Ovary (tissue), 9 donors: ENCODE results near the gene SLC25A11. TPM values are rescaled to one million over a fixed set of nuclear protein-coding genes. Genes with fewer than 3 reads are reported as not detected.

Experiments used
- DNase-seq, 5 donors: peaks; one replicate each; pipeline ENCODE4 v3.0.0-alpha.2; 2019 to 2020
- H3K27ac ChIP-seq, 2 donors: fragments of 200-600 bp; one replicate each; pipeline versions ENCODE4 v1.5.1 to v1.8.0; 2019 to 2022
- H3K27me3 ChIP-seq: fragments of 200-600 bp; one replicate; pipeline ENCODE4 v1.8.0; 2022
- H3K36me3 ChIP-seq: fragments of 200-600 bp; sonication (generic); one replicate; pipeline ENCODE4 v1.5.1; 2019
- H3K4me1 ChIP-seq: one replicate; pipeline ENCODE4 v1.8.1; 2013; ENCODE audit warnings: mild to moderate bottlenecking, moderate library complexity; ENCODE audit not compliant: insufficient read depth
- H3K4me3 ChIP-seq: fragments of 200-600 bp; sonication (generic); one replicate; pipeline ENCODE4 v1.5.1; 2017
- H3K9me3 ChIP-seq, 2 donors: fragments of 200-600 bp in 1 of 2; sonication (generic) in 1 of 2; one replicate each; pipeline versions ENCODE4 v1.5.1 to v1.8.1; 2013 to 2019; ENCODE audit warnings: mild to moderate bottlenecking in 1 of 2, moderate library complexity in 1 of 2
- CTCF ChIP-seq, 3 donors: fragments of 450-650 bp in 2 of 3; fragments of 200-600 bp in 1 of 3; IDR thresholded peaks; one replicate each; pipeline versions ENCODE4 v1.5.1 to v1.8.0; 2016 to 2022; ENCODE audit warnings: antibody characterized with exemption in 3 of 3, mild to moderate bottlenecking in 1 of 3
- EP300 ChIP-seq: sonication (generic); formaldehyde crosslinking; IDR thresholded peaks from one replicate; pipeline ENCODE4 v1.6.1; 2017; ENCODE audit warnings: antibody characterized with exemption
- POLR2A ChIP-seq: fragments of 450-650 bp; IDR thresholded peaks from one replicate; pipeline ENCODE4 v1.6.1; 2017; ENCODE audit warnings: antibody characterized with exemption, mild to moderate bottlenecking, moderate library complexity
- WGBS, 3 donors: extraction: QIAGEN DNeasy Blood & Tissue Kit in 1 of 3; methylation state at CpG; one replicate each; pipeline versions ENCODE4 v1.1.5 to v1.1.7; 2013 to 2017; 5-methylcytosine and 5-hydroxymethylcytosine counted together
- intact Hi-C, 4 donors: fragments of 100-400 bp; cut with DNase I; formaldehyde crosslinking; loops; one replicate each; pipeline versions ENCODE4 v1.11.0 to v1.15.1; 2022 to 2023
- polyA plus RNA-seq, 2 donors: library from polyadenylated mRNA; stranded (reverse); fragments of 200-250 nt in 1 of 2; fragments of 350-450 nt in 1 of 2; fragmentation: Illumina TruSeq in 1 of 2; extraction: RNeasy Lipid Tissue Mini Kit (QIAGEN cat#74804) in 1 of 2; gene quantifications; one replicate each; pipeline ENCODE4 v1.2.3, GENCODE V29; 2013 to 2014
- total RNA-seq, 7 donors: library from RNA; depleted of rRNA in 2 of 7; stranded (reverse); fragments of >200 nt in 2 of 7; fragmentation: NEBNext Ultra II Directional in 3 of 7; extraction: Animal tissue kit (Norgen Biotek cat#: 25700) in 3 of 7; gene quantifications; one replicate each; pipeline versions ENCODE4 v1.1.0 to v1.2.4, GENCODE V29; 2016 to 2023
- donor health status: DM: no; HTN: no; CAD: no; lungs with moderate emphysema.
- donor health status: DM: no; HTN: no; CAD: no.
- donor health status: Bipolar disorder and iron deficiency.
- donor health status: DM: yes; HTN: yes; CAD: no.
- donor health status: DM: no; HTN: no; CAD: no.
- donor health status: DM: yes; HTN: yes; CAD: no.

Gene SLC25A11
- total and polyA plus RNA-seq, 9 donors: 12.7 to 55.4 (median 42.3) TPM

GRCh38 chr17:4956493-4957061, 16.7 kb upstream of the SLC25A11 start:
- H3K27me3 ChIP-seq: no peaks in the 10 kb centered on the region
- 72 to 76% (median 74%) methylated on average over 10 of the region's 10 CpGs for WGBS, 3 donors
- no peaks in the 10 kb centered on the region for H3K36me3 ChIP-seq
- no peak overlapping the region for H3K27ac ChIP-seq
- TF ChIP-seq POLR2A (no peak), CTCF (IDR thresholded peaks at IDR 0.05) (no peak), EP300 (no peak)
- no peaks in the 10 kb centered on the region for H3K9me3 ChIP-seq
- intact Hi-C loops: no loop called here
- H3K4me1 ChIP-seq: no peaks in the 10 kb centered on the region
- no peak overlapping the region for H3K4me3 ChIP-seq
- no peak for DNase-seq

GRCh38 chr17:4955091-4955490, 15.2 kb upstream of the SLC25A11 start:
- Histone ChIP-seq H3K36me3 (no peaks in the 10 kb centered on the region), H3K4me1 (no peaks in the 10 kb centered on the region), H3K27ac (no peak overlapping the region), H3K4me3 (no peak overlapping the region), H3K9me3 (no peaks in the 10 kb centered on the region), H3K27me3 (no peaks in the 10 kb centered on the region)
- DNase-seq: no peak
- intact Hi-C loops: no loop called here
- TF ChIP-seq EP300 (no peak), POLR2A (no peak), CTCF (IDR thresholded peaks at IDR 0.05) (no peak)
- 93 to 98% (median 96%) methylated on average over 6 to 8 of the region's 8 CpGs for WGBS, 3 donors

- intact Hi-C loops: no loop called here
- Histone ChIP-seq H3K4me3 (no peak overlapping the region), H3K27me3 (no peaks in the 10 kb centered on the region), H3K36me3 (no peaks in the 10 kb centered on the region), H3K4me1 (no peaks in the 10 kb centered on the region), H3K9me3 (no peaks in the 10 kb centered on the region), H3K27ac (no peak overlapping the region)
- no peak for TF ChIP-seq POLR2A
- no peak for TF ChIP-seq CTCF (IDR thresholded peaks at IDR 0.05)
- TF ChIP-seq EP300: no peak
- WGBS, 3 donors: 67 to 72% (median 70%) methylated on average over 14 of the region's 14 CpGs
- no peak for DNase-seq
These were observed 13.7 kb upstream of the SLC25A11 start for GRCh38 chr17:4953451-4953961.

- intact Hi-C loops: no loop called here
- 78 to 85% (median 81%) methylated on average over 3 of the region's 3 CpGs for WGBS, 3 donors
- Histone ChIP-seq H3K27me3 (no peaks in the 10 kb centered on the region), H3K36me3 (no peaks in the 10 kb centered on the region), H3K27ac (no peak overlapping the region), H3K4me3 (no peak overlapping the region), H3K4me1 (no peaks in the 10 kb centered on the region), H3K9me3 (no peaks in the 10 kb centered on the region)
- DNase-seq: no peak
- TF ChIP-seq CTCF (IDR thresholded peaks at IDR 0.05) (no peak), POLR2A (no peak), EP300 (no peak)
These were observed 11.6 kb upstream of the SLC25A11 start for GRCh38 chr17:4951486-4951885.
